ENCODE measurements around the gene MT1HL1.
"Not testable (repeated sequence)": the region's sequence is repeated elsewhere in the genome, so short reads cannot be mapped to it uniquely, and the experiment has no call there.

The MT1HL1 gene

DNA sequence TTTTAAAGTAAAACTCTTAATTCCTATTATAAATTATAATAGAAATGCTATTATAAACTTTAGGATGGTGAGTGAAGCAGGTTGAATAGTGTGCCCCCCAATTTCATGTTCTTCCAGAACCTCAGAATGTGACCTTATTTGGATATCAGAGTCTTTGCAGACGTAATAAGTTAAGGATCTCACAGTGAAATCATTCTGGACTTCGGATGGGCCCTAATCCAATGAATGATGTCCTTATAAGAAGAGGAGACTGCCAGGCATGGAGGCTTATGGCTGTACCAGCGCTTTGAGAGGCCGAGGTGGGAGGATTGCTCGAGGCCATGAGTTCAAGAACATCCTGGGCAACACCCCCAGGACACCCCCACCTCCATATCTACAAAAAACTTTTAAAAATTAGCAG is 9.4 kb upstream of the MT1HL1 start:
- DNase-seq = no peak

DNA sequence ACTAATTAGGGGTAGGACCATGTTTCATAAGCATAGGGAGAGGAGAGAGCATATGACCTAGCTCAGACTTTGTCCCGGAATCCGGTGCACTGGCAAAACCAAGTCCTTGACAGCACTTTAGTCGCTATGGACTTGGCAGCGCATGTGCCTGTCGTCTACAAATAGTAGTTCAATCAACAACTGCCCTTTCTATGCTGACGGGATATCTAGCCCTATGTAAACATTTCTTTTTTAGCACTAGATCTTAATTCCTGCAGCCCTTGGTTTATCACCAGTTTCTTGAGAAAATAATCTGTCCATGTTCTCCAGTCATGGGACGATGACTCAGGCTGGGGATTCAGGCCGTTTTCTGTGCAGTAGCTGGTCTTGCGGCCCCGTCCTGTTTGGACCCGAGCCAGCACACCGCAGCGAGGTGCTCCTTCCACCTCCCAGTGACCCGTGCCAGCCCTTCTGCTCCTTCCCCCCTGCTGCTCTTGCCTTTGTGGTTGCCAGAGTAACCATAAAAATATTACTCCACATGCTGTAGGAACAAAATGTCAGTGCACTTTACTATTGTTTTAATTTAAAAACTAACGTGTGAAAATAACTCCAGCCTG is 8.6 kb upstream of the MT1HL1 start:
- no peak for DNase-seq

GRCh38 chr1:237012361-237012760 is 8.1 kb upstream of the MT1HL1 start:
- no peak for DNase-seq

DNA sequence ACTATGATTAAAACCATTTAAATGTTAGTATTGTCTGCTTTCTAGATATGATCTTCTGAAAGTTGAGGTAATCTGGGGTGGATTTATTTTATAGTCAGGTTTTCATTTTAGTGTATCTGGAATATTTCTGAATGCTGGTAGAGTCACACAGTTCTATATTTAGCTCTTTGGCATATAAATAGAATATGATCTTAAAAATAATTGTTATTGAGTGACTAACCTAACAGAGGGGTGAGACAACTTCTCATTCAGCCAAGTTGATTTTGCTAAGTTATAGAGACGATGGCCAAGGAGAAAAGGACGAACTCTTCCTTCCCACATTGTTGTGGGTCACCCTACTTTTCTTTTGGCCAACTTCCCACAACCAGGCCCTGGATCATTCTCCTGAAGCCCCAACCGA is 7.2 kb upstream of the MT1HL1 start:
- no peak for DNase-seq

GRCh38 chr1:237009611-237010010 is 5.4 kb upstream of the MT1HL1 start:
- DNase-seq = no peak

GRCh38 chr1:237007147-237007881 is 3.1 kb upstream of the MT1HL1 start:
- DNase-seq = no peak

GRCh38 chr1:237005674-237006073 is 1.4 kb upstream of the MT1HL1 start:
- DNase-seq = no peak

GRCh38 chr1:237003516-237003915 is 725 bp downstream of the MT1HL1 start:
- DNase-seq = no peak

GRCh38 chr1:237000191-237000590 is 4.0 kb downstream of the MT1HL1 start:
- no peak for DNase-seq

DNA sequence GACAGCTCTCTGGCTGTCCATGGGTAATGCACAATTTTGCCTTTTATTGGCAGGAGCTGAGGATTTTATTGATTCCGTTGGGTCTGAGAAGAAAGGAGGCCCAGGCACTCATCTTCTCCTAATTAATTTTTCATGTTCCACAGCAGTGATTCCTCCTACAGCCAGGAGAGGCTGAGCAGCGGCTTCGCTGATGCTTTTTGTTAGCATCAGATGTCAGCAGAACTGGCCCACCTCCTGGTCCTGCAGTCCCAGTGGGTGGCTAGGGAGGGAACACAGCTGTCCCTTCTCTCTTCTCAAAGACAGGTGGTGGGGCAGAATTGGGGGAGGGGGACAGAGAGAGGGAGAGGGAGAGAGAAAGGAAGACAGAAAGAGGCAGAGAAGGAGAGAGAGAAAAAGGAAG is 5.7 kb downstream of the MT1HL1 start:
- DNase-seq = no peak

DNA sequence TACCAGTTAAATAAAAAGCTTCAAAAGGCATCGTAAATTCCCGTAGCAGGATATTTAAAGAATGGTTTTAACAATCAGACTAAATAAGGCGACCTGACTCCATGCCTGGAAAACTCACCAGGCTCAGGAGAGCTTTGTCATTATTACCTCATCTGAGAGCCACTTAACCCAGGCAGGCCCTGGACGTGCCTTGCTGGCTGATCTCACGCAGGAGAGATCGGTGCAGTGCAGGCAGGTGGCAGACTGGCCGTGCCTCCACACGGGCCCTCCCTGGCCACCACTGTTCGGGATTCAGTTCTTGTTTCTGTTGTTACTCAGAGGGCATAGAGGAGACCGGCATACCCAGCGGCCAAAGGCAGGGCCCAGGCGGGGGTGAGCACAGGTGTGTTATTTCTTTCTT is 6.4 kb downstream of the MT1HL1 start:
- no peak for DNase-seq

DNA sequence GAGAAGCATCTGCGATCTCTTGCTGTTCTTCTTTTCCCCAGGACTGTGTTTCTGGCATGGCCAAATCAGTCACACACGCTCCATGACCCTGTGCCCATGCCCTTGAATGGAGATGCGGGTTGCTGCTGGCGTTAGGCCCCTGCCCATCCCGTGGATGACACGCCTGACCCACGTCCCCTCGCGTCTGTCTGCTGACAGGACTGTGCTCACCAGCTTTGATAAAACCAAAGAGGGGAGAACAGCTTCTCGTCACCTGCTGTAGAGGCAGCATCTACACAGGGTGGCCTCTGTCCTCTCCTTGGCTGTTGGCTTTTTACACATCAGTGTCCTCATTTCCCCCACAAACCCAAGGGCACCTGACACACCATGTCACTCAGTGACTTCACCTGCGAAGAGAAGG is 6.9 kb downstream of the MT1HL1 start:
- no peak for DNase-seq

GRCh38 chr1:236994450-236994849 is 9.8 kb downstream of the MT1HL1 start:
- DNase-seq = no peak

DNA sequence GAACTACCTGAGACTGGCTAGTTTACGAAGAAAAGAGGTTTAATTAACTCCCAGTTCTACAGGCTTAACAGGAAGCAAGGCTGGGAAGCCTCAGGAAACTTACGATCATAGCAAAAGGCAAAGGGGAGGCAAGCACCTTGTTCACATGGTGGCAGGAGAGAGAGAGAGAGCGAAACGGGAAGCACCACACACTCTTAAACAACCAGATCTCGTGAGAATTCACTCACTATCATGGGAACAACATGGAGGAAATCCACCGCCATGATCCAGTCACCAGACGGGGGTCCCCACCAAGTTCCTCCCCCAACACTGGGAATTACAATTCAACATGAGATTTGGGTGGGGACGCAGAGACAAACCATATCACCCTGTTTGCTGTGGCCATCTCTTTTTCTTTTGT is 11.8 kb downstream of the MT1HL1 start:
- no peak for DNase-seq

DNA sequence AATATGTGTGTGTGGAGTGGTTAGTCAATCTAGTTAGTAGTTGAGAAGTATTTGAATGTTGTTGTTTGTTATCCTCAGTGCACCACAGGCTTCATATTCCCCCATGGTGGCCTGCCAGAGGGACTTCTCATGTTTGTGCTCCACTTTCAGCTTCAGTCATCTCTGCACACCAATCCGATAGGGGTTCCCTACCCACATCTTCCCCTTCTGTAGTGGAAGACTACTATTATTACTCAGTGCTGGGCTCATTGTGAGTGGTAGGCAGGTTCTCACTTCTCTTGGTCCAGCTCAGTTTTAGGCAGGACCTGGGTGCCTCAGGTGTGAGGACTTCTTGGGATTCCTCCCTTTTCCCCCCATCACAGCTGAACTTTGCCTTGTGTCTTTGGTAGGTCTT is 14.2 kb downstream of the MT1HL1 start:
- no peak for DNase-seq

DNA sequence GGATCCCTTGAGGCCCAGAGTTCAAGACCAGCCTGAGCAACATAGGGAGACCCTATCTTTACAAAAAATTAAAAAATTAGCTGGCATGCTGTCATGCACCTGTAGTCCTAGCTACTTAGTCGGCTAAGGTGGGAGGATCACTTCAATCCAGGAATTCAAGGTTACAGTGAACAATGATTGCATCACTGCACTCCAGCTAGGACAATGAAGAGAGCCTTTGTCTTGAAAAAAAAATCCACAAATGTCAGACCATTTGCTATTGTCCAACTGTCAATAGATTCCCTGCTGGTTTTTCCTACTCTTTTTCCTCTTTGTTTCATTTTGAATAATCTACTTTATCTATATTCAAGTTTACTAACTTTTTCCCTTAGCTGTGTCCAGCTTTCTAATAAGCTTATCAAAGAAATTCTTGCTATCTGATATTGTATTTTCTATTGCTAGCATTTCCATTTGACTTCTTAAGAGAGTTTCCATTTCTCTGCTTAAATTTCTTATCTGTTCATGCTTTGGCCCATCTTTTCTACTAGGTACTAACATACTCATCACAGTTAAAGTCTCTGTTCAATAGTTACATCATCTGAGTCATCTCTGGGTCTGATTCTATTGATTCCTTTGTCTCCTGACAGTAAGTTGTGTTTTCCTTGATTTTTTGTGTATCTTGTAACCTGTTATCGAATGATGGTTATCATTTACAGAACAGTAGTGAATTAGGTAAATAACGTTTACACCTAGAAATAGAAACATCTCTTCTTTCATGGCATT is 14.8 kb downstream of the MT1HL1 start:
- no peak for DNase-seq

DNA sequence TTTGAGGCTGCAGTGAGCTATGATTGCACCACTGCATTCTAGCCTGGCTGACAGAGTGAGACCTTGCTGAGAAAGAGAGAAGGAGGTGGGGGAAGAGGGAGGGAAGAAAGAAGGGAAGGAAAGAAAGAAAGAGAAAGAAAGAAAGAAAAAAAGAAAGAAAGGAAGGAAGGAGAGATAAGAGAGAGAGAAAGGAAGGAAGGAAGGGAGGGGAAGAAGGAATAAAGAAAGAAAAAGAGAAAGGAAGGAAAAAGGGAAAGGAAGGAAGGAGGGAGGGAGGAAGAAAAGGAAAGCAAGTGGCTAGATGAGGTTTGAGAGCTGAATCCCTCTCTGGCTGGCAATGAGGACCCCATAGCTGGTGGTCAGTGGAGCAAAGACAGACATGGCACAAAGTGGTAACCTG is 20.4 kb downstream of the MT1HL1 start:
- DNase-seq = no peak

- DNase-seq = no peak
These were observed 21.9 kb downstream of the MT1HL1 start for GRCh38 chr1:236982380-236982779.

- DNase-seq = not testable (repeated sequence)
These were observed 22.8 kb downstream of the MT1HL1 start for GRCh38 chr1:236981431-236981830.

DNA sequence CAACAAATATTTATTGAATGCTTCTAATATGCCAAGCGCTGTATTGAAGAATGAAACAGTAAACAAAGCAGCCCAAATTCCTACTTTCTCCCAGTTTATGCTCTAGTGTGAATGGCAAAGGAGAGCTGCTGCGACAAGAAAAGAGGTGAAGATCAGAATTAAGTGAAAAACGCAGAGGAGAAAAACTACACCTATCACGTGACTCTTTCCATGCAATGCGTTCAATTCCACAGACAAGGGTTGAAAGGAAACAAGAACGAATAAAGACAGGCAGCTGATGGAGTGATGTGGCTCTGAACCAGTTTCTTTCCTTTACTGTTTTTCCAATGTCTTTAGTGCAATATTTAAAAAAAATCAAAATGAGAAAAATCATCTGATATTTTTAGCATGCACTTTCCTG is 23.6 kb downstream of the MT1HL1 start:
- DNase-seq = no peak

GRCh38 chr1:236979149-236979900 is 24.9 kb downstream of the MT1HL1 start:
- no peak for DNase-seq

- no peak for DNase-seq
These were observed 25.5 kb downstream of the MT1HL1 start for GRCh38 chr1:236978740-236979139.

DNA sequence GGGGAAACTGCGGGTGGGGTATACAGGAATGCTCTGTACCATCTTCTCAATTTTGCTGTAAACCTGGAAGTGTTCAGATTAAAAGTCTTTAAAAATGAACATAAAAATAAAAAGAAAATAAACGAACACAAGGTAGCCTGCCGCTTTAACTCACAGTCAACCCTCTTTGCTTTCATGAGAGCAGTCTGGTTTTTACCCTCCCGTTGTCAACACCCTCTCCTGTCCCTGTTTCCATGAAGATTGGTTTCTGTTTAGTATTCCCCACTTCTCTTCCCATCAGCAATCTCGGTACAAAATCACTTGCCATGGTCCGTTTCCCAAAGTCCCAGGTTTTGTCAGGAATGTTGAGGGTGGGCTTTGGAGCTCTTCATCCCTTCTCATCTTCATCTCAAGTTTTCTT is 28.8 kb downstream of the MT1HL1 start:
- DNase-seq = no peak

DNA sequence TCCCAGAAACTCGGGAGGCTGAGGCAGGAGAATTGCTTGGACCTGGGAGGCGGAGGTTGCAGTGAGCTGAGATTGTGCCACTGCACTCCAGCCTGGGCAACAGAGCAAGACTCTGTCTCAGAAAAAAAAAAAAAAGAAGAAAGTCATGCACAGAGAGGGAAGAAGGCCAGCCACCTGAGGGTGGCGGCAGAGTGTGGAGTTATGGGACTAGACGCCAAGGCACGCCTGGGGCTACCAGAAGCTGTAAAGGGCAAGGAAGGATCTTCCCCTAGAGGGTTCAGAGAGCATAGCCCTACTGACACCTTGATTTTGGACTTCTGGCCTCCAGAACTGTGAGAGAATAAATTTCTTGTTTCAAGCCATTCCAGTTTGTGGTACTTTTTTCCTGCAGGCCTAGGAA is 30.2 kb downstream of the MT1HL1 start:
- not testable (repeated sequence) for DNase-seq

Data from CD4-positive, alpha-beta T cell treated with Interleukin-12 subunit alpha and Interleukin-12 subunit beta, for 1 hour (primary cell).